Hematopoietic multipotent progenitor cell treated with erythropoietin and hydrocortisone succinate and interleukin-3 and kit ligand, for 17 days (in vitro differentiated cells): ENCODE results near the gene SLC38A8.

Experiments used
- DNase-seq: peaks from one replicate; pipeline ENCODE4 v3.0.0-alpha.2; 2015; ENCODE audit warnings: low spot score

SLC38A8 gene

DNA sequence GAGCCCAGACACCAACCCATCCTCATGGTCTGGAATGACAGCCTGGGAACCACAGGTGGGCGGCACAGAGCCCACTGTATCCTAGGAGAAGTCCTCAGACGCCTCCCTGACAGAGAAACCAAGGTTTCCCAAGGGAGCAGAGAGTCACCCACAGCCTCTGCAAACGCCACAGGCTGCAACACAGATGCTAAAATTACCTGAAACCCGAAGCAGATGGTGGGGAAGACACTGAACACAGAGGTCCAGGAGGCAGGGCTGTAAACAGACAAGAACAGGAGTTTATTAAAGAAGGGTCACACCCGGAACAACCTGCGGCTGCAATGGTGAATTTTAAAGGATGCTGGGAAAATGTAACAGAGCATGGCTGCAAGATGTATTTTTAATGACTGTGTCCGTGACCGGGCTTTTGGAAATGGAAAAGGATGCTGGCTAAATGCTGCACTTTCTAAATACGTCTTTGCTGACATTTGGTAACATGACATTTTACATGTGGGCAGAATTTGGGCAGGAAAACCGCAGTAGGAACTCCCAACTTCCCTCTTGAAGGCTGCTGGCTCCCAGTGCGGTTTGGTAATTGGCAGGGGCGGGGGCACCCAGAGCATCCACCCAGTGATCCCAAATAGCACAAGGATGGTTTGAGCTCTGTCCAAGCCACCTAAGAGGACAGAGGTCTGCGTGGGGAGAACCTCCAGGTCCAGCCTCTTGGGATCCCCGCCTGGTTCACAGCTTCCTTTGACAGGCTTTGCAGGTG lies 13.1 kb downstream of the SLC38A8 start:
- no peak for DNase-seq

GRCh38 chr16:84027625-84028024 lies 15.0 kb downstream of the SLC38A8 start:
- DNase-seq = no peak

- no peak for DNase-seq
Measured at GRCh38 chr16:84026606-84027005, 16.0 kb downstream of the SLC38A8 start.

GRCh38 chr16:84024854-84025253 lies 17.7 kb downstream of the SLC38A8 start:
- no peak for DNase-seq

- DNase-seq = no peak
Measured at GRCh38 chr16:84022644-84023043, 20.0 kb downstream of the SLC38A8 start.

DNA sequence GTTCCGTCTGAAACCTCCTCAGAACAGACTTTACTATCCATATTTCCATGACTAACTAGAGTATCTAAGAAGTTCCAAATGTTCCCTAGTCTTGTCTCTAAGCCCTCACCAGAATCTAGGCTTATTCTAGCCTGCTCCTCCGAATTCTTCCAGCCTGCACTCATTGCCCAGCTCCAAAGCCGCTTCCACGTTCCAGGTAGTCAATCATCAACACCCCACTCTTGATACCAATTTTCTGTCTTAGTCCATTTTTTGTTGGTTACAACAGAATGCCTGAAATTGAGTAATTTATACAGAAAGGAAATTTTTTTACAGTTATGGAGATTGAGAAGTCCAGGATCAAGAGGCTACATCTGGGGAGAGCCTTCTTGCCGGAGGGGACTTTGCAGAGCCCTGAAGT lies 21.1 kb downstream of the SLC38A8 start:
- no peak for DNase-seq

- DNase-seq = no peak
Measured at GRCh38 chr16:84020353-84020752, 22.2 kb downstream of the SLC38A8 start.

- no peak for DNase-seq
Measured at GRCh38 chr16:84018710-84019109, 23.9 kb downstream of the SLC38A8 start.

DNA sequence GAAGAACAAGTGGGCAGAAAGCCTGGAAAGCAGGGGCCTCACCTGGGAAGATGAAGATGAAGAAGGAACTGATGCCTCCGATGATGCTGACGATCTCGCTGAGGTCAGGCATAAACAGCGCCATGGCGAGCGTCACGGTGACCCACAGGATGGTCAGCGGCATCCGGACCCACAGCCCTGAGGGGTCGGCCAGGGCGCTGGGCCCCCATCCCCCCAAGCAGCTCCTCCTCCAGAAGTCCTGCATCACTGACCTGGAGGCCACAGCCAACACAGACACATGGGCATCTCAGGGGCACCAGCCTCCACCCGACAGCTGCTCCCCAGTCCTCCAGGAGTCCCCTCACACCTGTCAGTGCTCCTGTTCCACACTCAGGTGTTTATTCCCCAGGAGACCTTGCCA lies 26.1 kb downstream of the SLC38A8 start:
- no peak for DNase-seq

DNA sequence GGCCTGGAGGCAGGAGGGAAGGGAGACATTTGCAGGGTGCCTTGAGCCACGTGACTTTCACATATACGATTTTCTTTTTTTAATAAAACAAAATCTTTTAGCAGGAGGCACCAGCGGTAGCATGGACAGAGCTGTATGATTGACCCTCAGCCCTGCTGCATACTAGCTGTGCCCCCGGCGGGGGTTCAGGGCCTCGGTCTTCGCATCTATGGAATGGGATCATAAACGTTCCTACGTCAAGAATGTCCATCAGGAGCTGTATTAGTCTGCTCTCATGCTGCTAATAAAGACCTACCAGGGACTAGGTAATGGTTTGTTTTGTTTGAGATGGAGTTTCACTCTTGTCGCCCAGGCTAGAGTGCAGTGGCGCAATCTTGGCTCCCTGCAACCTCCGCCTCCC lies 27.2 kb downstream of the SLC38A8 start:
- DNase-seq = no peak

DNA sequence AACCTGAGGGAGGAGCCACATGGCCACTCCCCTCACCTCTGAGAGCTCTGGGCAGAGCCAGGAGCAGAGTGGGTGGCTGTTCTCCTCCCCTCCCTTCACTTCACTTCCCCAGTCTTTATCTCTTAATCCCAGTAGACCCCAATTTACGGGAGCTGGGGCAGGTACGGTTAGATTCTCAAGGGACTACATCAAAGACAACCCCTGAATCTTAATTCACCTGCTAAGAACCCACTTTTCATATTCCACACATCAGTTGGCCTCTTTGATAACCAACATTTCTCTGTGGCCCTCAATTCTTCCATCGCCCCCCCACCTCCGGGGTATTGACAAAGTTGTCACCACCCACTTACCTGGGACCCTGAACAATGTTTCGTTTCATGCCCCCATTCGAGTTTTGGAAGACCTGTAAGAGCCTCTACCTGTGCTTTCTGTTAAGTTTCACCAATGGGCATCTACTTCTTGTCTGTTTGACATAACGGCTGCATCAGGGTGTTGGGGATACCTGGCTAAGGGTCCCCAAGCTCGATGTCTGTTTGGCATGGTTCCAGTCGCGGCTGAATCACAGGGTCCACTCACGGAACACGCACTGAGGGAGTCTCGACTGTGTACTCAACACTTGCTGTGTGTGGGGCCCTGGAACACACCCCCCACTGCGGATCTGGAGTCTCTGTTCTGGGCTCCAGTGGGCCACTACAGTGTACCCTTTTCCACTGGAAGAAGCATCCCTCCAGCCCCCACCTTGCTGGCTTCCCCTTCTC lies 27.8 kb downstream of the SLC38A8 start:
- no peak for DNase-seq

GRCh38 chr16:84013787-84014569 lies 28.6 kb downstream of the SLC38A8 start:
- DNase-seq = peak; percentile 69

DNA sequence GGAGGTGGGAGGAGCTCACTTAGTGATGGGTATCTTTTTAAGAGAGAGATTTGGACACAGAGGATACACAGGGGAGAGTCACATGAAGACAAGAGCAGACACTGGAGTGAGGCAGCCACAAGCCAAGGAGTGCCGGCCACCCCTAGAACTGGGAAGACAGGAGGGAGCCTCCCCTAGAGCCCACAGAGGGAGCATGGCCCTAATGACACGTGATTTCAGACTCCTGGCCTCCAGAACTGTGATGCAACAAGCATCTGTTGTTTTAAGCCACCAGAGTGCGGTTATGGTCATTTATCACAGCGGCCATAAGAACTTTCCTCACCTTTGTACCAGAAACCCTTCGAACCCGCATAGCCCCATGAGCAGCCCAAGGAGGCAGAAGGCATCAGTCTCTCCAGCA lies 33.3 kb downstream of the SLC38A8 start:
- no peak for DNase-seq

- DNase-seq = no peak
Measured at GRCh38 chr16:84007965-84008364, 34.6 kb downstream of the SLC38A8 start.

DNA sequence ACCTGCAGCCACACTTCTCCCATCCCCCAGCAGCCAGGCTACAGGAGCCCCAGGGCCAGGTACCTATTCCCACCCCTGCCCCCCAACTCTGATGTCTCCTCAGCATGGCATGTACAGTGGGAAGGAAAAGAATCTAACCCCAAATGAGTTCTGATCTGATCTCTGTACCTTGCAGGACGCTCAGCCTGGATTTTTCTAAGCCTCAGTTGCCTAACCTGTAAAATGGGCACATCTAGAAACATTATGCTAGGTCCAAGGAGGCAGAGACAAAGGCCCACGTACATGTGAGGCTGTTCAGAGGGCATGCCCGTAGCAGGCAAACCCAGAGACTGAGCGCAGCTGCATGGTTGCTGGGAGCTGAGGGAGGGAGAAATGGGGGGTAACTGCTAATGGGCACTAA lies 35.1 kb downstream of the SLC38A8 start:
- no peak for DNase-seq

DNA sequence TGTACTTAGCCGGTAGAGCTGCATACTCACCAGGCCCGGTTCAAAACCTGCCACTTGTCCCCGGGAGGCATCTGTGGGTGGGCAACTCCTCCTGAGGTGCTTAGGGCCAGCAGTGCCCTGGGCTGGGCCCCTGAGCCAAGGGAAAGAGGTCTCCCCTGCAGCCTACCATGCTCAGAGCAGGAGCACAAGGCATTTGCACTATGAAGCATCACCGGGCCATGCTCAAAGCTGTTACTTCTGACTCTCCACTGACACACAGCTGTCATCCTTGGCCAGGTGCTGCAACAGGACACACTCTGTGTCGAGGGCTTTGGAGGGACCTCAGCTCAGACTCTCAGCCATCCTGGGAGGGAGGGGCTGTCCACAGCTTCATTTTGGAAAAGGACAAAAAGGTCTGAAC lies 37.2 kb downstream of the SLC38A8 start:
- no peak for DNase-seq

- no peak for DNase-seq
Measured at GRCh38 chr16:84004442-84004841, 38.2 kb downstream of the SLC38A8 start.

DNA sequence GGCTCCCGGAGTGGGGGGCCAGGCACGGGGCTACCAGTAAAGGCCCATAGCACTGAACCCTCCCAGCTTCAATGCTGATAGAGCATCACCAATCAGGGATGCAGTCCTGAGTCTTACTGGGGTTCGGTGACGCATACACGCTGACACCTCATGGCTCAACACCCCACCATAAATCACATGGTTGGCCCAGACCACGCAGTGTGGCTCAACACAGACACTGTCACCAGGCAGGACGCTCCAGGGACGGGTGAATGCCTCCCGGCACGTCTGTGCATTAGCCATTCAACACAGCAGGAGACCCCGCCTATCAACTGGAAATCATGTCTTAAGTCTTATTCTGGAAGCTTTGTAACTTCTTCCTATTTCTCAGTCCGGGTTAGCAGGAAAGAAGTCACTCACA lies 39.6 kb downstream of the SLC38A8 start:
- DNase-seq = no peak

DNA sequence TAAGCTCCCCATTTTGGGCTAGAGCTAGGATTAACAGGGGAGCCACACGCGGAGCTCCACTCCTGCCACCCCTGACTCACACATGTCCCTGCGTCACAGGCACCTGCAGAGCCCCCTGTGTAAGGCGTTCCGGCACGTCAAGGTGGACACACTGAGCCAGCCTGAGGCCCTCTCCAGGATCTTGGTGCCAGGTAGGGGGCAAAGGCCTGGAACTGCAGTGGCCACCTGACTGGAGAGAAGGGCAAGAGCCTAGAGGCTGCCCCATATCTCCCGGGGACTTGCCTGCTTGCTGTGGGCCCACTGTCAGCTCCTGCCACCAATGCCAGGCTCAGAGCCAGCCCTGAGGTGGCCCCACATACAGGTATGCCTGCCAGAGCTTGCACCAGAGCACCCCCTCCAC lies 40.9 kb downstream of the SLC38A8 start:
- no peak for DNase-seq

DNA sequence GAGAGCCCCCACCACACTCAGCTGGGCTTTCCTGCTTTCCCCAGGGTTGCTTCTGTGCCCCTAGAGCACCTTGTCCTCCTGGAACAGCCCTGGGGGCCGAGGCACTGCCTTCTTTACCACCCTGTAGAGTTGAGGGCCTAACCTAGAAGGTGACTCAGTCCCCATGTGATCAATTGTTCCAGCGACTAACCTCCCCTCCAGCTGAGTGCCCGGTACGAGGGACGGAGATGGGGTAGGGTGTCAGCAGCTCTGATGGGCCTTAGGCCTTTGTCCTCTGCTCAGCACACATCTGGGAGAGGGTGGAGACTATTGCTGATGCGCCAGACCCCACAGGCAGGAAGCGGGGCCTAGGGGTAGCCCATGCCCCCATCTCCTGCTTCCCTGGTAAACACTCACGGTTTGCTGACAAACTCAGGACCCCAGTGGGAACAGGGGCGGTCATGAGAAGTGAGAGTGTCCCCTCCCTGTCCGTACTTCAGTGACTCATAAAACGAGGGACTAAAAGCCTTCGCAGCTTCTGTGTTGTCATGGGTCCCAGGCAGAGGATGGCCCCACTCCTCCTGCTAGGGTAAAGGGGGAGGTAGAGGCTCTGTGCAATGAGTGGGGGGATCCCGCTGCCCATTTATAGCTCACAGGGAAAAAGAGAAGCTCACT lies 41.5 kb downstream of the SLC38A8 start:
- DNase-seq = no peak

DNA sequence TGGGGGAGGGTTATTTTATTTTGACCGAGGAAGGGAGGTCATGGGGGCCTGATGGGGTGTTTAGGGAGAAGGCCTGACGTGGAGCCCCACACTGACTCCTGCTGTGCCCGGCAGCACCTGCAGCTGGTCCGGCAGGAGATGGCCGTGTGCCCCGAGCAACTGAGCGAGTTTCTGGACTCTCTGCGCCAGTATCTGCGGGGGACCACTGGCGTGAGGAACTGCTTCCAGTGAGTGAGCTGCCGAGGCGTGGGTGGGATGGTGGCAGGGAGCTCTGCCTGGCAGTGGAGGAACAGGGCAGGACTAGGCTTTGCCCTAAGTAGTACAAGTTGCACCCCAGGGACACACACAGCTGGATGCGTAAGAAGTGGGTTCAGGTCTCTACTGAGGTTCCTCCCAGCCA lies 44.5 kb downstream of the SLC38A8 start:
- no peak for DNase-seq

DNA sequence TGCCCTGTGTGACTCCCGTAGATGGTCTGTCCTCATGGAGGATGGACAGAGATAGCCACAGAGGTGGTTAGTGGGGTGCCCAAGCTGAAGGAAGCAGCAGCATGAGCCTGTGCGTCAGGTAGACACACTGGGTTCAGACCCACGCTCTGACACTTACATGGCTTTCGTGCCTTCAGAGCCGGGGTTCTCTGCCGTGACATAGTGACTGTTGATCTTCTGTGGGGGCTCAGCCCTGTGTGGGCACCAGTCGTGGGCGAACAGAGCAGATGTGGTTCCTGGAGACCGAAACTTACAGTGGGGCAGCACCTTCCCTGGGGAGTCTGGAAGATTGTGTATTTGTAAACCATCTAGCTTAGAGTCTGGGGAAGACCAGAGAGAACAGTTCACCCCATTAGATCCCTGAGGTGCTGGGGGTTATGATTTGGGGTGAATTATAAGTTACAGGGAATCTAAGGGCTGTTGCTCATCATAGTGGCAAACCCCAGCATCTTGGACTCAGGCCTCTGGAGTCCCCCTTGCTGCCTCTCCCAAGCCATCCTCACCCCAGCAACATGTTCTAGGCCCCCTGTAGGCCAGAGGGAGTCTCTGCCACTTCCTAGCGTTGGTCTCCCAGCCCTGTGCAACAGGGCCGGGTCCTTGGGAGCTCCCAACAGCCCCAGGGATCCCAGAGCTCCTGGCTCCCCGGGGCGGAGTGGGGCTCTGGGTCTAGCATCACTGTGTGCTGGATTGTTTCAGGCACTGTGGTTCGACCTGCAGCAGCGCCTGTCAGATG lies 45.9 kb downstream of the SLC38A8 start:
- no peak for DNase-seq
